Measurements from ENCODE around the gene HS3ST4. TPM values are rescaled to one million over a fixed set of nuclear protein-coding genes. Genes with fewer than 3 reads are reported as not detected.

The HS3ST4 gene
- not detected in 2 replicates for total RNA-seq

GRCh38 chr16:25691519-25692091, at the start of gene HS3ST4:
HS3ST4 (plus strand) TSS chr16:25691959.

Data from dermis lymphatic vessel endothelial cell (primary cell).